Measurements from ENCODE around the gene SERPINF2.

- no peak for TF ChIP-seq POLR2A (IDR thresholded peaks at IDR 0.05)
- TF ChIP-seq, protein P1, sequence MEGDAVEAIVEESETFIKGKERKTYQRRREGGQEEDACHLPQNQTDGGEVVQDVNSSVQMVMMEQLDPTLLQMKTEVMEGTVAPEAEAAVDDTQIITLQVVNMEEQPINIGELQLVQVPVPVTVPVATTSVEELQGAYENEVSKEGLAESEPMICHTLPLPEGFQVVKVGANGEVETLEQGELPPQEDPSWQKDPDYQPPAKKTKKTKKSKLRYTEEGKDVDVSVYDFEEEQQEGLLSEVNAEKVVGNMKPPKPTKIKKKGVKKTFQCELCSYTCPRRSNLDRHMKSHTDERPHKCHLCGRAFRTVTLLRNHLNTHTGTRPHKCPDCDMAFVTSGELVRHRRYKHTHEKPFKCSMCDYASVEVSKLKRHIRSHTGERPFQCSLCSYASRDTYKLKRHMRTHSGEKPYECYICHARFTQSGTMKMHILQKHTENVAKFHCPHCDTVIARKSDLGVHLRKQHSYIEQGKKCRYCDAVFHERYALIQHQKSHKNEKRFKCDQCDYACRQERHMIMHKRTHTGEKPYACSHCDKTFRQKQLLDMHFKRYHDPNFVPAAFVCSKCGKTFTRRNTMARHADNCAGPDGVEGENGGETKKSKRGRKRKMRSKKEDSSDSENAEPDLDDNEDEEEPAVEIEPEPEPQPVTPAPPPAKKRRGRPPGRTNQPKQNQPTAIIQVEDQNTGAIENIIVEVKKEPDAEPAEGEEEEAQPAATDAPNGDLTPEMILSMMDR (IDR thresholded peaks at IDR 0.05 in 4 of 5, conservative IDR thresholded peaks at IDR 0.05 in 1 of 5), result no peak
These were observed 58.0 kb downstream of the SERPINF2 start for GRCh38 chr17:1800712-1801111.
